ENCODE data around the gene LRRC55.

Gene LRRC55

DNA sequence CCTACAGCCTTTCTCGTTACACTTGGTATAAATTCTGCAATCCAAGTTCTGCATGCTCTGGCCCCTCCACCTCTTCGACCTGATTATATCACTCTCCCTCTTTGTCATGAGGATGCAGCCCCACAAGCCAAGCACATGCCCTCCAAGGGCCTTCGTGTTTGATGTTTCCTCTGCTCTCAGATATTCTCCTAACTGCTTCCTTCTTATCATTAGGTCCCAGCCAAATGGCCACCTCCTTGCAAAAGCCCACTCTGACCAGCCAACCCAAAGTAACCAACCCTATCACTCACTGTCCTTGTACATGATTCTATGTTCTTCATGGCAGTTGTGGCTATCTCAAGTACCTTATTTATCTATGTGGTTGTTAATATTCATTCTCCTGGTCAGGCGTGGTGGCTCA lies 38.3 kb upstream of the LRRC55 start:
- TF ChIP-seq, protein P1, sequence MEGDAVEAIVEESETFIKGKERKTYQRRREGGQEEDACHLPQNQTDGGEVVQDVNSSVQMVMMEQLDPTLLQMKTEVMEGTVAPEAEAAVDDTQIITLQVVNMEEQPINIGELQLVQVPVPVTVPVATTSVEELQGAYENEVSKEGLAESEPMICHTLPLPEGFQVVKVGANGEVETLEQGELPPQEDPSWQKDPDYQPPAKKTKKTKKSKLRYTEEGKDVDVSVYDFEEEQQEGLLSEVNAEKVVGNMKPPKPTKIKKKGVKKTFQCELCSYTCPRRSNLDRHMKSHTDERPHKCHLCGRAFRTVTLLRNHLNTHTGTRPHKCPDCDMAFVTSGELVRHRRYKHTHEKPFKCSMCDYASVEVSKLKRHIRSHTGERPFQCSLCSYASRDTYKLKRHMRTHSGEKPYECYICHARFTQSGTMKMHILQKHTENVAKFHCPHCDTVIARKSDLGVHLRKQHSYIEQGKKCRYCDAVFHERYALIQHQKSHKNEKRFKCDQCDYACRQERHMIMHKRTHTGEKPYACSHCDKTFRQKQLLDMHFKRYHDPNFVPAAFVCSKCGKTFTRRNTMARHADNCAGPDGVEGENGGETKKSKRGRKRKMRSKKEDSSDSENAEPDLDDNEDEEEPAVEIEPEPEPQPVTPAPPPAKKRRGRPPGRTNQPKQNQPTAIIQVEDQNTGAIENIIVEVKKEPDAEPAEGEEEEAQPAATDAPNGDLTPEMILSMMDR (IDR thresholded peaks at IDR 0.05; ENCODE audit: unreplicated experiment in 3 of 3), result no peak
- Mint-ChIP-seq H3K27me3 (ENCODE audit: low read depth) (peaks cover 7% of the 10 kb centered on the region), H3K36me3 (ENCODE audit: low read depth) (no peaks in the 10 kb centered on the region), H3K9me3 (no peaks in the 10 kb centered on the region), H3K4me1 (no peaks in the 10 kb centered on the region), H3K4me3 (no peak overlapping the region), H3K27ac (no peak overlapping the region)

DNA sequence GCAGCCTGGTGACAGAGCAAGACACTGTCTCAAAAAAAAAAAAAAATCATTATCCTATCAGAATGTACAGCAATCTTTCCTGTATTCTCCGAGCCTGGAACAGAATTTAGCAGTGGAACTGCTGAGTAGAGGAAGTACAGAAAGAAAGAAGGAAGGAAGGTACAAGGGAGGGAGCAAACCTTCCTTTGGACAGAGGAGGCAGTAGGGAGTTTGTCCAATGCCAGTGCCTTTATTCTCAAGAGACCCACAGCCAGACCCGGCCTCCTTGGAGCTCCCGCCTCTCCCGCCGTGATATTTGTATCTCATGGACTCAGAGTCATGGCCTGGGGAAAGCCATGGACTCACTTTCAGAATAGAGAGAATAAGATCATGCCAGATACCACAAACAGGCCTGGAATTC lies 37.7 kb upstream of the LRRC55 start:
- Mint-ChIP-seq H3K27me3 (ENCODE audit: low read depth) (peaks cover 7% of the 10 kb centered on the region), H3K4me1 (peaks cover 2% of the 10 kb centered on the region), H3K36me3 (ENCODE audit: low read depth) (no peaks in the 10 kb centered on the region), H3K4me3 (no peak overlapping the region), H3K9me3 (no peaks in the 10 kb centered on the region), H3K27ac (no peak overlapping the region)
- TF ChIP-seq, protein P1 (IDR thresholded peaks at IDR 0.05; ENCODE audit: unreplicated experiment in 3 of 3), result no peak

DNA sequence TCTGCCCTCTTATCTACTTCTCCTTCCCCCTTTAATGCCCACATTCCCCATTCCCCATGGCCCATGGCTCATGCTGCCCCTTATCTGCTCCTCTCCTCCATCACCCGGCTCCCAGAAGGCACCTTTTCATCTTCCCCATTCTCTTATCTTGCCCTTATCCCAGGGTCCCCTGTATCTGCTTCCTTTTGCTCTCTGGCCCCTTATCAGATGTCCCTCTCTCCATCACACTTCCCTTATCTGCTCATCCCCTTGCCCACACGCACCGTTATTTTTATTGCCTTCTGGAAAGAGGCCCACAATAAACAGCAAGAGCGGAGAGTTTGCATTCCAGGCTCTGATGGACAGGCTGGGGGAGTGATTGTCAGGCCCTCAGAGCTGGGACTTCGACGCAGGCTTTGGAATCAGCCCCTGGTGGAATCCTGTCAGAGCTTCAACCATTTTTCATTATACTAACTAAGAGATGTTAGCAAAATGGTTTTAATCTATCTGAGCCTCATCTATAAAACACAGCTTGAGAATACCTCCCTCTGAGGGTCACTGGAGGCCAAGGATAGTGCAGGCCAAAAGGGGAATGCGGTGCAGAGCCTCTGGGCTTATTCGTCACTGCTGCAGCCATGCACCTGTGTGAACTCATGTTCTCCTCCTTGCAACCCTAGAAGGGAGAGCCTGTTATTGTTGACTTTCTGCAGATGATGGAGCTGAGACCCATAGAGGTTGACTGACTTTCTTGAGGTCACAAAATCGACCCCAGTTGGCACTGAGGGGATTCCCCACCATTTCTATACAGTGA lies 37.0 kb upstream of the LRRC55 start:
- Mint-ChIP-seq H3K4me3 (no peak overlapping the region), H3K27ac (no peak overlapping the region), H3K36me3 (ENCODE audit: low read depth) (no peaks in the 10 kb centered on the region), H3K4me1 (peaks cover 4% of the 10 kb centered on the region), H3K9me3 (no peaks in the 10 kb centered on the region), H3K27me3 (ENCODE audit: low read depth) (peaks cover 7% of the 10 kb centered on the region)
- TF ChIP-seq, protein P1 (IDR thresholded peaks at IDR 0.05; ENCODE audit: unreplicated experiment in 3 of 3), result no peak

DNA sequence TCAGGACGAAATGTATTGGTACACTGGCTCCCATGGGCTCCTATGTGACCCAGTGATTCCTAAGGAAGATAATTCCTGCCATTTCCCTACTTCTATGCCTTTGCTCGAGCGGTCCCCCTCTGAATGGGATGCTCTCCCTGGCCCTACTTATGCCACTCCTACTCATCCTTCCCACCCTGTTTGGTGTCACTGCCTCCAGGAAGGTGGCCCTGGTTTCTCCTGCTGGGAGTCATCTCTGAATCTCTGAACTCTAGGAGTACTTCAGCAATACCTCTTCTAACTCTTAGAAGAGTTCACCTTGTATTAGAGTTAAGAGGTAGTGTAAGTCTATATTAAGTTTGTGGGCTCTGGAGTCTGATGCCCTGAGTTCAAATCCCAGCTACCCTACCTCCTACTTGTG lies 35.5 kb upstream of the LRRC55 start:
- Mint-ChIP-seq H3K36me3 (ENCODE audit: low read depth) (no peaks in the 10 kb centered on the region), H3K27me3 (ENCODE audit: low read depth) (peaks cover 7% of the 10 kb centered on the region), H3K4me1 (peaks cover 15% of the 10 kb centered on the region), H3K4me3 (no peak overlapping the region), H3K9me3 (no peaks in the 10 kb centered on the region), H3K27ac (peak overlapping the region in 1 of 3 experiments; percentile 42)
- TF ChIP-seq, protein P1 (IDR thresholded peaks at IDR 0.05; ENCODE audit: unreplicated experiment in 3 of 3), result no peak

DNA sequence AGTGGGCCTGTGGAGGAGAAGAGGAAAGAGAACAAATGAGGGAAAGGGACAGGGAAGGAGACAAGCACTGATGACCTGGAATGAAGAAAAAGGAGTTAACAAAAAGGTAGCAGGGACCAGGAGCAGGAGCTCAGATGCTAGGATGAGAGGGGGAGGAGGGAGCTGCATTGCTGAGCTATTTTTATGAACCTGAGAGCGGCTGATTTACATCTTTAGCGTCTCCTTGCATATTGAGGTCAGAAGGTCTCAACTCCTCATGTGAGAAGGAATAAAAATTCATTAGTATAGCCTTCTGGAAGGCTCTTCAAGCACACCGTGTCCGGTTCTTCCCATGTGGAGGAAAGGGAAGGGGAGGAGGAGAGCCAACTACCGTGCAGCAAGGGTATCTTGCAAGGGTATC lies 33.1 kb upstream of the LRRC55 start:
- Mint-ChIP-seq H3K27ac (peak overlapping the region in 1 of 3 experiments; percentile 54), H3K4me1 (peaks cover 15% of the 10 kb centered on the region), H3K27me3 (ENCODE audit: low read depth) (peaks cover 5% of the 10 kb centered on the region), H3K9me3 (no peaks in the 10 kb centered on the region), H3K4me3 (no peak overlapping the region), H3K36me3 (ENCODE audit: low read depth) (no peaks in the 10 kb centered on the region)
- TF ChIP-seq, protein P1 (IDR thresholded peaks at IDR 0.05; ENCODE audit: unreplicated experiment in 3 of 3), result no peak

DNA sequence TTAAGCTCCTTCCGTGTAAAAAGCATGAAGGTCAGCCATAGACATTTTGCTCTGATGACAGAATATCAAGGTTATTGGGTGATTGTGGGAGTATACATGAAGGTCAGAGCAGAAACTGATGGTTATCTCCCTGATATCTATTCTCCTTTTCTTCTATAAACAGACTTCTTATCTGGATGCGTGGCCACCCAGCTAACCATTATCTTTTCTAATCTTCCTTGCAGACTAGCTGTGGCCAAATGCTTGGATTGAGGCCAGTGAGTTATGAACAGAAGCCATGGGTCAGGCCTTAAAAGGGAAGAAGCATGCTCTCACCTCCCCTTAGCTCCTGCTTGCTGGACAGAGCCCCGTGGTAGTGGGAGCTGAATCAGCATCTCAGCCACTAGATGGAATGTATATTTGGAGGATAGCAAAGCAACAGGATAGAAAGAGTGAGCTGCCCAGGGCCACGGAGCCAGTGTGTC lies 31.3 kb upstream of the LRRC55 start:
- no peaks in the 10 kb centered on the region for H3K9me3 Mint-ChIP-seq
- TF ChIP-seq, protein P1 (IDR thresholded peaks at IDR 0.05; ENCODE audit: unreplicated experiment in 3 of 3), result no peak
- H3K36me3 Mint-ChIP-seq (ENCODE audit: low read depth), result no peaks in the 10 kb centered on the region
- H3K27ac Mint-ChIP-seq, result peak overlapping the region; percentile 27 to 61 (median 46)
- H3K4me3 Mint-ChIP-seq, result no peak overlapping the region
- H3K4me1 Mint-ChIP-seq, result peaks cover 15% of the 10 kb centered on the region
- no peaks in the 10 kb centered on the region for H3K27me3 Mint-ChIP-seq (ENCODE audit: low read depth)

All from nephron (organoid).